Measurements from ENCODE around the gene UTS2R.
"Not testable (repeated sequence)": the region's sequence is repeated elsewhere in the genome, so short reads cannot be mapped to it uniquely, and the experiment has no call there.

UTS2R gene

GRCh38 chr17:82355770-82356427, 15.7 kb upstream of the UTS2R start:
- DNase-seq = peak; percentile 34

- no peak for DNase-seq
These were observed 14.7 kb upstream of the UTS2R start for GRCh38 chr17:82356845-82357355.

DNA sequence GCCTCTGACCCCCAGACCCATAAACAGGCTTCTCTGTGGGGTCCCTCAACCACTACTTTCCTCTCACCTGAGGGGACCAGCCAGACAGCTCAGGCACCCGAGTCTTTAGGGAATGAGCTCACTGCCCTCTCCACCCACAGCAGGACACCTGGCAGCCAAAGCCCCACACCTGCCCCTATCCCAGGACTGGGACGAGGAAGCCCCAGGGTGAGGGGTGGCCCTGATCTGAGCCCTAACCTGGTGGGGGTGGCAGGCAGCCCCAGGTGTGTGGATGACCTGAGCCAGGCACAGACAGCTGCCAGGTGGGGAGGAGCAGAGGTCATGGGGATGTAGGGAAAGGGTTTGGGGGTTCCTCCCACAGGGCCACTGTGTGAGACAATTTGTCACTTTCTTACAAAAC, 14.2 kb upstream of the UTS2R start:
- DNase-seq = no peak

GRCh38 chr17:82358465-82359350, 12.9 kb upstream of the UTS2R start, which contains the start of gene TEX19:
TSS of gene TEX19 (plus strand) at chr17:82359247. CDS start at chr17:82362151, 2,904 bp downstream.
- no peak for DNase-seq

GRCh38 chr17:82359451-82360074, 12.0 kb upstream of the UTS2R start:
- not testable (repeated sequence) for DNase-seq

- DNase-seq = no peak
These were observed 9.5 kb upstream of the UTS2R start for GRCh38 chr17:82361885-82362633.

DNA sequence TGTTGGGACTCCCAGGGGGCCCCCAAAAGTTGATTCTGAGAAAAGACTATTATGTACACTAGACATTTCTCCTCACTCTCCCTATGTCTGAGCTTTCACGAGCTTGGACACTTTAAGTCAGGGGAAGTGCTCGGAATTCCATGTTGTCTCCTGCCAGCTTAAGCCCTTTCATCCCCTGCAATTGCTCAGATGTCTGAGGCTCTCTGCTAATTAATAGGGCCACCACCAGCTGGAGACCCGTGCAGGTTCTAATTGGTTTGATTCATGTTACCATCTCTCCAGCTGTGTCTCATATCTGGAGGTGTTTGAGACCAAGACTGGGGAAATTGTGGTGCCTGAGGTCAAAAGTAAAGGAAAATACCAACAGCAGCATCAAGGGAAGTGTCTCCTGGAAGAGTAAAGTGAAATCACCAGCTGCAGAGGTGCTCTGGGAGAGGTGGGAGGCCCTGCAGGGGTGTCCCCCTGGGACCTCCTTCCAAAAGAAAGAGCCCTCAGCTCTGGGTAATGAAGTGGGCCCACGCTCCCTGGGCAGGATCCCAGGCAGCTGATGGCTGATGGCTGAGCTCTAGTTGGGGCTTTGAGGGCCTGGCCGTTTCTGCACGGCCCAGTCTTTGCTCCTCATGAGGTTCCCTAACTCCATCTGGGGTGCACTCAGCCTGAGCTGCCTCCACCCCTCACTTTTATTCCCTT, 5.8 kb upstream of the UTS2R start:
- DNase-seq = no peak

DNA sequence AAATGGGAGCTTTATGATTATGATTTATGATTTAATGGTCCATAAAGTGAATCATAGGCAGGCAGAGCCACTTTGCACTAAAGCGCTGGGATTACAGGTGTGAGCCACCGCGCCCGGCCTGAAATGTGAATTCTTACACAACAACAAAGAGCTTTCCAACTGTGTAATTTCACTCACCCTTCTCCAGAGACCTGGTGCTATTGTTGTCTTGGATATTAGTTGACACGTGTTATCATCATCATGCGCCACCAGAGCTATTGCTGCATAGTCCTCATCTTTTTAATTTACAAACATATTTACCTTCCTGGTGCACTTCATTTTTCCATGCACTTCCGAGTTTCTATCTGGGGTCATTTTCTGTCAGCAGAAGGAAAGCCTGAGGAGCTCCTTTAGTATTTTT, 4.8 kb upstream of the UTS2R start:
- DNase-seq = no peak

DNA sequence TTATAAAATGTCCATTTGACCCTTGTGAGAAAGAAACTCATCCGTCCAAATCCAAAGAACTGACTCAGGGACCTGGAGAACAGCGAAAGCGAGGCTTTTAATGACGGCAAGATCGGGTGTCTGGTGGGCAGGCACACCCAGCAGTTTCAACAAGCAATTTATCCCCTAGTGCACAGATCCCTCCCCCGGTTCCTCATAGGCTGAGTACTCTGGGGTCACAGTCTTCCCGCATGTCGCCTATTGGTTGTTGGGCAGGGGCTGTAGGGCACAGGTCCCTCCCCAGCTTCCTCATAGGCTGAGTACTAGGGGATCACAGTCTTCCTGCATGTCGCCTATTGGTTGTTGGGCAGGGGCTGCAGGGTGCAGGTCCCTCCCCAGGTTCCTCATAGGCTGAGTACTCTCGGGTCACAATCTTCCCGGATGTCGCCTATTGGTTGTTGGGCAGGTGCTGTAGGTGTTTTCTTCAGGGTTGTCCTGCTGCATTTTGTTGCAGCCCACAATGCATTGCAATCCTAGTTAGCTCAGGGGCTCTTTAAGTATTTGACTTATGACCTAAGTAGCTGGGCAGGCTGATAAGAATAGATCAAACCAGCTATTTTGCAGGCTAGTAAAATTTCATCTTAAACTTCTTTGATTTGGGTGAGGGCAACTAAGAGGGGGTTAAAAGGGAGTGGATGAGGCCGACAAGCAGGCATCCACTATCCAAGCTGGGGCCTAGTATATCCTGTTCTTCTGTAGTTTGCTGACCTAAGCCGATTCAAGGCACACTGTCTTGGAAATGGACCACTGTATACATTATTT, 3.6 kb upstream of the UTS2R start:
- DNase-seq = no peak

DNA sequence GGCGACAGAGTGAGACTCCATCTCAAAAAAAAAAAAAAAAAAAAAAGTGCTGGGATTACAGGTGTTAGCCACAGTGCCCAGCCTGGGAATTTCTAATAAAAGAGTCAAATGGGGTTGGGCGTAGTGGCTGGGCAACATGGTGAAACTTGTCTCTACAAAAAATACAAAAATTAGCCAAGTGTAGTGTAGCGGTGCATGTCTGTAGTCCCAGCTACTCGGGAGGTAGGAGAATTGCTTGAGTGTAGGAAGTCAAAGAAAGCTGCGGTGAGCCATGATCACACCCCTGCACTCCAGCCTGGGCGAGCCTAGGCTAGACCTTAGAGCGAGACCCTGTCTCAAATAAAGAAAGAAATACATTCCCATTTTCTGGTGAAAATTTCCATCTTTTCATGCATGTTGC, 2.4 kb upstream of the UTS2R start:
- no peak for DNase-seq

DNA sequence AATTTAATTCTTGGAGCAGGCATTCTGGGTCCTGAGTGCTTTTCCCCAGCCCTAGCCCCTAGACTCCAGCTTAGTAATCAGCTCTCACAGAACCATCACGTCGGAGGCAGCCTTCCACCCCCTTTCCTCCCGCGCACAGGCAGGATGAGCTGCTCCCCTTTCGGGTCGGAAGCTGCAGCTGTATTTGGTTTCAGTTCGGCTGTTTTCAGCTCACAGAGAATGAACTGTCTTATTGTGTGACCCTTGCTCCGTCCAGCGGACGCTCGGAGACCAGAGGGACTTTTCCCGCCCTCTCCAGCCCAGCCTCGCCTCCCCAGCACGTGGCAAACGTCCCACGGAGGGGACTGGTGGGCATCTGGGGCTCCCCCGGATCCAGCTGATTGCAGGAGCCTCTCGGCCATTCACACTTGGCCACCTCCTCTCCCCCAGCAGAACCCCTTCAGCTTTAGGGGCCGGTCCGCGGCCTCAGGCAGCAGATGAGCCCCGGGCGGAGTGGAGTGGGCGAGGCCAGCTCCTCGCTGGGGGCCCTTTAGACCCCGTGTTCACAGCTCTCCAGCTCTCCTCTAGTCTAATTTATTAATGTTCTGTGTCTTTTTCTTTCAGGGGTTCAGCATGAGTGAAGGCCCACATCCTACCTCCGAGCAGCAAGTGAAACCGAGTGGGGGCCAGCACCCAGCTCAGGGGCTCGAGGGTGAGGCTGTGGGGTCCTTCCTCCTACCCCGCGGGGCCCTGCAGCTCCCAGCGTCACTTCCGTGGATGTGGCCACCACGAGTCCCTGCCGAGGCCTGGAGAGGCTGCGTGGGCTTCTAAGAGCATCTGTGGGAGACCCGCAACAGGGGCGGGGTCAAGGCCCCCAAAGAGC, 863 bp upstream of the UTS2R start:
- no peak for DNase-seq

DNA sequence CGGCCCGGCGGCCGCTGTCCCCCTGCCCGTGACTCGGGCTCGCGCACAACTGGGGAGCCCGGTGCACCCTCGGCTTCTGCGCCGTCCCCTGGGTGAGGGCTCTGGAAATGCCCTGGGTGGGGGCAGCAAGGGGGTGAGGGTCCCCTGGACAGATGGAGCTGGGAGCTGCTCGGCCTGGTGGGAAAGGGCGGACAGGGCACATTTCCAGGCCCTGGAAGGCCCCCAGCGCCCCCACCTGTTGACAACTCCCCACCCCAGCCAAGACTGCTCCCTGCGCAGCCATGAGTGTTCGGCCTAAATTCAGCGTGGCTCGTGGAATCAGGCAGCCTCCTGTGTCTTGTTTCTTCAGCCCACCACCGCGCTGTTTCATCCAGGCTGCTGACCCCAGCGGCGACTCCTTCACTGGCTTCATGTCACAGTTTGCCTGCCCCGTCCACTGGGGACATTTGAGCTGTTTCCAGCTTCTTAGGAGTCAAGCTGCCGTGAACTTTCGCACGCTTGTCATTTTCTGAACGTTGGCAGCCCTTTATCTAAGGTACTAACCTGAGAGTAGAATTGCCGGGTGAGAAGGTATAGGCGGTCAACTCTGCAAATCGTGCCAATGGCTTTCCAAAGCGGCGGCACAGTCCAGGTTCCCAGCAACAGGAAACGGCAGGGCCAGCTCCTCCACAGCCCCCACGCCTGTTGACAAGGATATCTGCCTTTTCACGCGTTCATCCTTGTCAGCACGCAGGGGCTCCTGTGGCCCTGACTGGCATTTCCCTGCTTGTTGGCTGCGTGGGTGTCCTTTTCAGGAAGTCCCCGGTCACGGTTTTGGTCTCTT, 895 bp downstream of the UTS2R start:
- no peak for DNase-seq

DNA sequence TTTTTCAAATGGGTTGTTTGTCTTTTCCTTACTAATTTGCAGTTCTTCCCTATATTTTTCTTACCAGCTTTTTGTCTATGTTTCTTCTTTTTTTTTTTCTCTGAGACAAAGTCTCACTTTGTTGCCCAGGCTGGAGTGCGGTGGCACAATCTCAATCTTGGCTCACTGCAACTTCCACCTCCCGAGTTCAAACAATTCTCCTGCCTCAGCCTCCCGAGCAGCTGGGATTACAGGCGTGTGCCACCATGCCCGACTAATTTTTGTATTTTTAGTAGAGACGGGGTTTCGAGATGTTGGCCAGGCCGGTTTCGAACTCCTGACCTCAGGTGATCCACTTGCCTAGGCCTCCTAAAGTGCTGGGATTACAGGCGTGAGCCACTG, 1.5 kb downstream of the UTS2R start:
- DNase-seq = not testable (repeated sequence)

DNA sequence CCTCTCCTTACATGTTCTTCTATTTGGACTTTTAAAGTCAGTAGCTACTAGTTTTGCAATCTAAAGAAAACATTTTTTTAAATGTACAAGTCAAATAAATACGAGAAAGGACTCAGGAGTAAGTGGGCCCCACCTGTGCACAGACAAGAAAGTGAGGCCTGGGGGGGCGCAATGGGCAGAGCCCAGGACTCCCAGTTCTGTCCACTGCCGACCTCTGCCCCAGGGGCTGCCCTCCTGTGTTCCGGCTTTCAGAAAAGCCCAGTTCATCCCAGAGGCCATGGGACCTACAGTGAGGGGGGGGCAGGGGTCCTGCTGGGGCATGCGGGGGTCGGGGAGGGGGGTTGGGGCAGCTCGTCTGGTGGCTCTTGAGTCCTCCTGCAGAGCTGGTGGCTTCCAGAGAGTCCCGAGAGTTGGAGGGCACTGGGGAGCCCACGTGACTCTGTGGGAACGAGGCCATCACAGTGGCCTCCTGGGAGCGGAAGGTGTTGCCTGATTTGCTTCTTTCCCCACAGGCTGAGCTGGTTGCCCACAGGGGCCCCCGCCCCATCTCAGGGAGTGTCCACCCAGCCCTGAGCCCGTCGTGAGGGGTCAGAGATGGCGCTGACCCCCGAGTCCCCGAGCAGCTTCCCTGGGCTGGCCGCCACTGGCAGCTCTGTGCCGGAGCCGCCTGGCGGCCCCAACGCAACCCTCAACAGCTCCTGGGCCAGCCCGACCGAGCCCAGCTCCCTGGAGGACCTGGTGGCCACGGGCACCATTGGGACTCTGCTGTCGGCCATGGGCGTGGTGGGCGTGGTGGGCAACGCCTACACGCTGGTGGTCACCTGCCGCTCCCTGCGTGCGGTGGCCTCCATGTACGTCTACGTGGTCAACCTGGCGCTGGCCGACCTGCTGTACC, 2.4 kb downstream of the UTS2R start:
- no peak for DNase-seq

- no peak for DNase-seq
These were observed 3.2 kb downstream of the UTS2R start for GRCh38 chr17:82374626-82375331.

DNA sequence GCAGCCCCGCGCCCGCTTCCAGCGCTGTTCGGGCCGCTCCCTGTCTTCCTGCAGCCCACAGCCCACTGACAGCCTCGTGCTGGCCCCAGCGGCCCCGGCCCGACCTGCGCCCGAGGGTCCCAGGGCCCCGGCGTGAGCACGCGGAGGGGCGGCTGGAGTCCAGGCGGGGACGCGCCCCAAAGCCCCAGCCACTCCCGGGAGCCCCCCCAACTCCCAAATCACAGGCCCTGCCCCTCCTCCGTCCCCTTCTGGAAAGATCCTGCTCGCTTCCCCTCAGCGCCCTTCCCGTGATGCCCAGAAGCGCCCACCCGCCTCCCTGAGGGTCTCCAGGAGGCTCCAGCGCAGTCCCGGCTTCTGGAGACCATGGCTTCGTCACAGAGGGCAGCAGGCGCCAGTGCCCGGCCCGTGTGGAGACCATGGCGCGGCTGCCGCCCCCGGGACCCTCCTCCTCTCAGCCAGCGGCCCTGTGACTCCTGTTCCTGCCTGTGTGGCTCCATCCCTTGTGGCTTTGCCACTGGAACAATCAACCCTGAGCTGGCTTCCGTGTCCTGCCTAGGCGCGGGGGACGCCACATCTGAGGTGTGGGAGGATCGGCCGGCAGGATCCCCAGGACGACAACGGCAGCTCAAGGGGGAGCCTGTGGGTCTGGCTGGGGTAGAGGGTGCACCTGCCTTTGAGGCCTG, 3.9 kb downstream of the UTS2R start:
- no peak for DNase-seq
